Measurements from ENCODE around the gene HIPK4.
"Not testable (repeated sequence)": the region's sequence is repeated elsewhere in the genome, so short reads cannot be mapped to it uniquely, and the experiment has no call there.

Gene HIPK4, protein sequence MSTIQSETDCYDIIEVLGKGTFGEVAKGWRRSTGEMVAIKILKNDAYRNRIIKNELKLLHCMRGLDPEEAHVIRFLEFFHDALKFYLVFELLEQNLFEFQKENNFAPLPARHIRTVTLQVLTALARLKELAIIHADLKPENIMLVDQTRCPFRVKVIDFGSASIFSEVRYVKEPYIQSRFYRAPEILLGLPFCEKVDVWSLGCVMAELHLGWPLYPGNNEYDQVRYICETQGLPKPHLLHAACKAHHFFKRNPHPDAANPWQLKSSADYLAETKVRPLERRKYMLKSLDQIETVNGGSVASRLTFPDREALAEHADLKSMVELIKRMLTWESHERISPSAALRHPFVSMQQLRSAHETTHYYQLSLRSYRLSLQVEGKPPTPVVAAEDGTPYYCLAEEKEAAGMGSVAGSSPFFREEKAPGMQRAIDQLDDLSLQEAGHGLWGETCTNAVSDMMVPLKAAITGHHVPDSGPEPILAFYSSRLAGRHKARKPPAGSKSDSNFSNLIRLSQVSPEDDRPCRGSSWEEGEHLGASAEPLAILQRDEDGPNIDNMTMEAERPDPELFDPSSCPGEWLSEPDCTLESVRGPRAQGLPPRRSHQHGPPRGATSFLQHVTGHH

DNA sequence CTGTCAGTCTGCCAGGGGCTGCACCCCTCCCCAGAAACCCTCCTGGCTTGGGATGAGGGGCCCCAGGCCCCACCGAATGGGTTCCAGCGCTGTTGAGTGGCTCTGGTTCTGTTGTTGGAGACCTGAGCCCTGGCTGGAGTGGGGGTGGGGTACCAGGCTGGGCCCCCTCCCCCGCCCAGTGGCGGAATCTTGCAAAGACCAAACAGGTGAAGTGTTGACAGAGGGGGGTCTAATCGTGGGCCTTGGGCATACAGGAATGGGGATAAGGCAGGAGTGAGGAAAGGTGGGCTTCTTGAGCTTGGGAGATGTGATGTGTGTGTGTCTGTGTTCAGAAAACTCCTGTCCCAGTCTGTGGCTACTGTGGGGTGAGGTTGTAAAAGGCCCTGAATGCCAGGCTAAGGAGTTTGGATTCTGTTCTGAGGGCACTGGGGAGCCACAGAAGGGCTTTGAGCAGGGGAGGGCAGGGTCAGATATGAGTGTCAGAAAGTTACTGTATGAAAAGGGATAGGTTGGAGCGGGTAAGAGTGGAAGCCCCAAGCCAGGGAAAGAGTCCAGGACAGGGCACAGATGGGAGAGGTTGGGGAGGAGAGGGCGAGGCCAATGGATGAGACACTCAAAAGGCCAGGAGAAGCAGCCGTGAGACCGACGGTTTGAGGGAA, at the start of gene HIPK4:
Gene HIPK4, minus strand, starts transcription at position 98 of the 659 bp plus-strand sequence. CDS start 279 bp downstream, outside the sequence.
- no peak for DNase-seq (ENCODE audit: low read depth)

DNA sequence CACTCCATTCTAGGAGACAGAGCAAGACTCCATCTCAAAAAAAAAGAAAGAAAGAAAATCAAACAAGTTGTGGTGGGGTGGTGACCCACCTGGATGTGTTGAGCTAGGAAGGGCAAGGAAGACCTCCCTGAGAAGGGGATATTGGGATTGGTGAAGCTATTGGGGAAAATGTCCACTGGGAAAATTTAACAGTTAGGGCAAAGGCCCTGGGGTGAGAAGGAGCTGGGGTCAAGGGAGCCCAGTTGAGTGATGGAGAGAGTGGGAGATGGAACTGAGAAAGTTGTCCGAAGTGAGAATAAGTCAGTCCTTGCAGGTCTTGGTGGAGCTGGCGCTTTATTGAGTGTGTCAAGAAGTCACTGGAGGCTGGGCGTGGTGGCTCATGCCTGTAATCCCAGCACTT, 48.3 kb upstream of the HIPK4 start:
- DNase-seq (ENCODE audit: low read depth) = no peak

DNA sequence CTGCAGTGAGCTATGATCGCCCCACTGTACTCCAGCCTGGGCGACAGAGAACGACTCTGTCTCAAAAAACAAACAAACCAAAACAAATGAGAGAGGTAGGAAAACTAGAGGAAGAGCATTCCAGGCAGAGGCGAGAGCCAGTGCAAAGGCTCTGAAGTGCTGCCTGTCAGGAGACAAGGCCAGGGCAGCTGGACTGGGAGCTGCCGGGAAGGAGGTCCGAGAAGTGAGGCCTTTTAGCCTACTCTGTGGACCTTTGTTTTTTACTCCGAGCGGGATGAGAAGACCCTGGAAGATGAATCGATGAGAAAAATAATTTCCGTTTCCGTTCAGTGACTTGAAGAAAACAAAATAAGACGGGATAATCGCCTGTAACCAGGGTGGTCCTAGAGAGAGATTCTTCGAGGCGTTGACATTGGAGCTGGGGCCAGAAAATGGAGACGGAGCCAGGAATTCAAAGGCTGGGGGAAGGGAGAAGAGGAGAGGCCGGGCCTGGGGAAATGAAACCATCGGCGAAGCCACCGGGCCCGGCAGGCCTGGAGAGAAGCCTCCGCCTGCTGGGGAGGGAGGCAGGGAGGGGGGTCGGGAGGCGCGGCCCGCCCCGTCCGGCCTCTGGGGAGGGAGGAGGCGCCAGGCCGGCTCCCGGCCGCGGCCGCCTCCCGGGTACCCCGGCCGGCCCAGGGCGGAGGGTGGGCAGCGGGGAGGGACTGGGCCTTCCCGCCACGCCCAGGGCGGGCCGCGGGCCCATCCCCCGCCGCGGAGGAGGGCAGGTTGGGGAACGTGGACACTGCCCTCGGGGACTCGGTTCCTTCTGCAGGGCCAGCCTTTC, 43.6 kb upstream of the HIPK4 start:
- peak; percentile 27 for DNase-seq (ENCODE audit: low read depth)

DNA sequence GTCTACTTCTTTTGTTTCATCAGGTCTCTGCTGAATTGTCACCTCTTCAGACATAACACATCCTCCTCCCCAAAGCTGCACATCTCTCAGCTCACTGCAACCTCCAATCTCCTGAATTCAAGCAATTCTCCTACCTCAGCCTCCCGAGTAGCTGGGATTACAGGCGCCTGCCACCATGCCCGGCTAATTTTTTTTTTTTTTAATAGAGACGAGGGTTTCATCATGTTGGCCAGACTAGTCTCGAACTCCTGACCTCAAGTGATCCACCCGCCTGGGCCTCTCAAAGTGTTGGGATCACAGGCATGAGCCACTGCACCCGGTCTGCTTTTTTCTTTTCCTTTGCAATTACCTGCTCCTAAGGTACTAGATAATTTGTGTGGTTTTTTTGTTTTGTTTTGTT, 42.8 kb upstream of the HIPK4 start:
- DNase-seq (ENCODE audit: low read depth) = not testable (repeated sequence)

DNA sequence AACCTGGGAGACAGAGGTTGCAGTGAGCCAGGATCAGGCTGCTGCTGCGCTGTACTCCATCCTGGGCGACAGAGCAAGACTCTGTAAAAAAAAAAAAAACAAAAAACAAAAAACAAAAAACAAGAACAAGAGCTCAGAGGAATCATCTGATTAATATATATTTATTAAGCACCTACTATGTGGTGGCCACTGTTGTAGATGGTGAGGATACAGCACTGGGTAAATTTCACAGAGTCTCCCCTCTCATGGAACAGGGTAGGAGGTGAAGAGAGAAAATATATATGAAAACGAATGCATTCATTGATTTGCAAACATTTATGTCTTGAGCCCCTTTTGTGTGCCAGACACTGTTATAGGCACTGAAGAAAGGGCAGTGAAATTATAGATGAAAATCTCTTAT, 41.7 kb upstream of the HIPK4 start:
- DNase-seq (ENCODE audit: low read depth) = no peak

DNA sequence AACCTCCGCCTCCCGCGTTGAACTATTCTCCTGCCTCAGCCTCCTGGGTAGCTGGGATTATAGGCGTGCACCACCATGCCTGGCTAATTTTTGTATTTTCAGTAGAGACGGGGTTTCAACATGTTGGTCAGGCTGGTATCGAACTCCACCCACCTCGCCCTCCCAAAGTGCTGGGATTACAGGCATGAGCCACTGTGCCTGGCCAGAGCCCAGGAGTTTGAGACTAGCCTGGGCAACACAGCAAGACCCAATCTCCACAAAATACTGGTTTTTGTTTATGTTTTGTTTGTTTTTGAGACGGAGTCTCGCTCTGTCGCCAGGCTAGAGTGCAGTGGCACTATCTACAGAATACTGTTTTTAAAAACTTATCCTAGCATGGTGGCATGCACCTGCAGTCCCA, 40.3 kb upstream of the HIPK4 start:
- not testable (repeated sequence) for DNase-seq (ENCODE audit: low read depth)

DNA sequence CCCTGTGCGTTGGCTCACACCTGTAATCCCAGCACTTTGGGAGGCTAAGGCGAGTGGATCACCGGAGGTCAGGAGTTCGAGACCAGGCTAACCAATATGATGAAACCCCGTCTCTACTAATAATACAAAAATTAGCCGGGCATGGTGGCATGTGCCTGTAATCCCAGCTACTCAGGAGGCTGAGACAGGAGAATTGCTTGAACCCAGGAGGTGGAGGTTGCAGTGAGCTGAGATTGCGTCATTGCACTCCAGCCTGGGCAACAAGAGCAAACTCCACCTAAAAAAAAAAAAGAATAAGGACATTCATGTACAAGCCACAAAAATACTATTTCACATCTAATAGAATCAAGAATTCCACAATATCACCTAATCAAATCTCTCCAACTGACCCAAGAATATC, 38.2 kb upstream of the HIPK4 start:
- DNase-seq (ENCODE audit: low read depth) = not testable (repeated sequence)

DNA sequence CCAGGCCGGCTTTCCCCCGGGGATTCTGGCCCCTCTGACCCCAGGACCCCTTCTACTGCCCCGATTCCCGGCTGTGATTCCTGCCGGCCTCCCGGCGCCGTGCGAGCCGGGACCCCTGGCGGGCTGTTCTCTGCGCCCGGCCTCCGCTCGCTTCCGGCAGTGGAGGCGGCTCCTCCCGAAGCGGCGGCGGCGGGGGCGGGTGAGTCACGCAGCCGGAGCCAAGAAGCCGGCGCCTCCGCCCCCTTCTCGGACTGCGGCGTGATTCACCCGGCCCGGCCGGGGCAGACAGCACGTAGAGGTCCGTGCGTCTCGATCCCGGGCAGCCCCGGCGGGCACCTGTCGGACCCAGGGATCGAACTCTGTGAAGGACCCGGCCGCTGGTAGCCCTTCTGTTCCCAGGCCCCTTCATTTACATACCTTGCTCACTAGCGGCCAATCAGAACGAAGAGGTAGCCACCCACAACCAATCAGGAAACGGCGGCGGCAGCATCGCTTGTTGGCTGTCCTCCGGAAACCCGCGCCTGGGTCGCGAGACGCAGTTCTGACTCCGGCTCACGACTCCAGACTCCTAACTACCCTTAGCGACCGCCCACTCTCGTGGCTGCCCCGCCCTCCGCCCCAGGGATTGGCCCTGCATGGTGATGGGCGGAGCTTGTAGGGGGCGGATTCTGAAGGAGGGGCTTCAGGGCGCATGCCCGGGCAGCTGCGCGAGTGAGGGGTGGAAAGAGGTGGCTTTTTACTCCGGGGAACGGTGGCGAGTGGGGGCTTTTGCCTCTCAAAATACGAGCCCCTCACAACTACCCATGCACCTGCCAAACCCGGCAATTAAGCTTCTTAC, 35.7 kb upstream of the HIPK4 start, which contains the start of gene SERTAD1:
Gene SERTAD1, minus strand, starts transcription at position 543 of the 838 bp plus-strand sequence. CDS start 2,446 bp downstream, outside the sequence.
- peak; percentile 100 for DNase-seq (ENCODE audit: low read depth)

DNA sequence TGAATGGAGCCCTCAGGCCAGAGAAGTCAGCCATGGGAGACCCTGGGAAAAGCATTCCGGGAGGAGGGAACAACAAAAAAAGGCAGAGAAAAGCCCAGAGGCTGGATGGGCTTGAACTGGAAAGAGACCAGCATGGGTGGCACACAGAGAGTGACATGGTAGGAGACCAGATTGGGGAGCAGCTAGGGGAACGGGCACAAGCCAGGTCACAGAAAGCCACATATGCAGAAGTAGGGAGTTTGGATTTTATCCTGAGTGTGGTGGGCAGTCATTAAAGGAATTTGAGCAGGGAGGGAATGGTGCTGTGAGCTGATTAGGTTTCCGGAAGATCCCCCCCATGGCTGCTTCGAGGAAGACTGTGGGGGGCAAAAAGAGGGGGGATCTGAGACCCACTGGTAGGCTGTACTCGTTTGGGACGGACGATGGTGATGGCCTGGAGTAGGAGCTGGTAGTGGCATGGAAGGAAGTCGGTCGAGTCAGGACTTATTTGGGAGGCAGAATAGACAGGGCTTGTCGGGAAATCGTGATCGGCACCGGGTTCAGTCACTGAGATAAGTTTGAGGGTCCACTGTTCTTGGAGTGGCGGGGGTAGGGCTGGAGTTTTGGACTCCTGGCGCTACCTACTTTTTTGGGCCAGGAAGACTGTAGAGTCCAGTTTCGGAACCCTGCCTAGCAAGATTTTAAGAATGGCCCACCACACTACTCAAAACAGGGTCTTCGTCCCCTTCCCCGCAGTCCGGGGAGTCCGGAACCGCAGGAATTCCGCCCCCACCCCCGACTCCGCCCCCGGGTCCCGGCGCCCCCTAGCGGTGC, 34.9 kb upstream of the HIPK4 start:
- no peak for DNase-seq (ENCODE audit: low read depth)

DNA sequence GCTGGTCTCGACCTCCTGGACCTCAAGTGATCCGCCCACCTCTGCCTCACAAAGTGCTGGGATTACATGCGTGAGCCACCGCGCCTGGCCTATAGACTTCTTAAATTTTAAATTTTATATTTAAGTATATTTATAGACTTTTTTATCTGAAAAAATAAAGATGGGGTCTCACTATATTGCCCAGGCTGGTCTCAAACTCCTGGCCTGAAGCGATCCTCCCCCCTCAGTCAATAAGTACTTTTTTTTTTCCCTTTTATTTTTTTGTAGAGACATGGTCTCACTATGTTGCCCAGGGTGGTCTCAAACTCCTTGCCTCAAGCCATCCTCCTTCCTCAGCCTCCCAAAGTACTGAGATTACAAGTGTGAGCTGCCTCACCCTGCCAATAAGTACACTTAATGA, 34.0 kb upstream of the HIPK4 start:
- no peak for DNase-seq (ENCODE audit: low read depth)

DNA sequence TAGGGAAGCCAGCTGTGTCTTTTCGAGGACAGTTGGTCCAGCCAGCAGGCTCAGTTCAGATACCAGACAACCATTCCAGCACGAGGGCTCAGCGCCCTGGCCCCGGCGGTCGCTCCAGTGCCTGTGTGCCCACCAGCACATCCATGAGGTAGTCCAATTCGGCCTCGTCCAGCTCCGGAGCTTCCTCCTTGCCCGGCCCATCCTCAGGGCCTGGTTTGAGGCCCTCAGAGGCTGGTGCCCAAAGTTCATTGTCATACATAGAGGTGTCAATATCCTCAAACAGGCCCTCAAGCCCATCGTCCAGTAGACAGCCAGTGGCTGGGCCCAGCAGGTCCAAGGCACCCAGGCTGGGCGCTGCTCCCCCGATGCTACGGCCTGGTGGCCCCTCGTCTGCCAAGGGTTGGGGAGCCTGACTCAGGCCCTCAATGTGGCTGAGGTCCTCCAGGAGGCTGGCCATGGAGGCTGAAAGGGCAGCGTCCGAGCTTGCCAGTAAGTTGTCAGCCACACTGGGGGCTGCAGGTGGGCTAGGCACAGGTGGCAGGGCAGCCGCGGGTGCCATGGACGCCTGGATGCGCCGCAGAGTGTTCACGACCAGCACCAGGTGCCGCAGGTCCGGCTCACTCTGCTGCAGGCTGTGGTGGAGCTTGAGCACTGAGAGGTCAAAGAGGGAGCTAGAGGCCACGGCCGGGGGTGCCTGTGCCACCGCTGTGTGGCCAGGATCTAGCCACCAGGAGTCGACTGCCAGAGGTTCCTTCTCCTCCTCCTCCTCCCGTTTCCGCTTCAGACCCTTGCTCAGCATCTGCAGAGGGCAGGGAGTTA, 33.0 kb upstream of the HIPK4 start:
- no peak for DNase-seq (ENCODE audit: low read depth)

DNA sequence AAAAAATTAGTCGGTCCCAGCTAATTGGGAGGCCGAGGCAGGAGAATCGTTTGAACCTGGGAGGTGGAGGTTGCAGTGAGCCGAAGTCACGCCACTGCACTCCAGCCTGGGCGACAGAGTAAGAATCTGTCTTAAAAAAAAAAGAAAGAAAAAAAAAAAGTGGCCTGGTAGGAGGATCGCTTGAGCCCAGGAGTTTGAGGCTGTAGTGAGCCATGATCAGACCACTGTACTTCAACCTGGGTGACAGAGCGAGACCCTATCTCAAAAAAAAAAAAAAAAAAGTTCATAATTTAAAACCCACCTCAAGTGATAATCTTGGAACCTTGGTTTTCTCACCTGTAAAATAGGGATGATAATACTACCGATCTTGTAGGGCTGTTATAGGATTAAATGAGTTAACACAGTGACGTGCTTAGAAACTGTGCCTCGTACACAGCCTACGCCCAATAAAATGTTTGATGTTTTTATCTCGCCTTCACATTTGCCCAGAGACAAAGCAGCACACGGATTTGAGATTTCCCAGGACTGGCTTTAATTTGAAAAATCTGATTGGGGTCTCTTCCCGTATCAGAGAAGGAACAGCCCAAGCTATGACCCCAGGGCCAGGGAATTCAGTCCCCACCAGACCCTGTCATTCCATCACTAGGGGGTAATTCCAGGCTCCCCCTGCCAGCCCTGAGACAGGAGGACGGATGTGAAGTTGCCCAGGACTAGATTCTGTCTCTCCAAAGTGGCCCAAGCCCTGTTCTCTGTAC, 32.2 kb upstream of the HIPK4 start:
- DNase-seq (ENCODE audit: low read depth) = no peak

DNA sequence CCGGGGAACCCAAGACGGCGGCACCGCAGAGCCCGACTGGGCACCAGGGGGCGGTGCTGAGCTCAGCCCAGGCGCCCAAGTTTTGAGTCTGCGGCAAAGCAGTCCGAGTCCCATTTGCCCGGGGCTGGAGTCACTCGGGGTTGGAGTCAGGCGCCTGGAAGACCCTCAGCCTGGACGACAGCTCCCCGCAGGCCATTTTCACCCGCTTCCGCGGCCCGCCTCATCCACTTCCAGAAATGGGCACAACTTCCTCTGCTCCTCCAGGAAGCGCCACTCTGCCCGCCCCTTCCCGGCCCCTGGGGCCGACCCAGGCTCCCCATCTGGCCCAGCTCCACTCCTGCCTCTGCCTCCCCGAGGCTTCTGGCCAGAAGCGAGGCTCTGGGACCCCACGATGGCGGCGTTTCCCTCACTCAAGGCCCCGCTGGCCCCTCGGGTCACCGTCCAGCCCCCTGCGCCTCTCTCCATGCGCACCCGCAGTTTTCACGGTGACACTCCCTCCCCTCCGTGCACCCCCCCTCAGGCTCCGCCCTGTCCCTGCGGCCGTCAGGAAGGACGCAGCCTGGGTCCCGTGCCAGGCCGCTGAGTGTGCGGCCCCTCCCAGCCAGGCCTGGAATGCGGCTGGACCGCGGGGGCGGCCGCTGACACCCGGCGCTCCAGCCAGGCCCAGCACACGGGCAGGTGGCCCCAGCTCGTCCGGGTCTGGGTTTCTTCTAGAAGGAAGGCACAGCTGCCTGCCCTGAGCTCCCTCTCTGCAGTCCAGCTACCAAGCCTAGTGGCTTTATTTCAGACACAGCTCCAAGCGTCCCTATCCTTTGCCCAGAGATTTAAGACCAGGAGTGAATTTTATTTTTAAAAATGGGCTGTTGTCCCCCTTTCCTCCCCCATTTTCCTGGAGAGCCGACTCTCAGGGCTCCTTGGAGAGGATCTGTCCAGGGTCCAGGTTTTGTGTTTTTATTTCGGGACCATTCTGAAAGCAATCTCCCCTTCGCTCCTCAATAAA, 31.1 kb upstream of the HIPK4 start:
- DNase-seq (ENCODE audit: low read depth) = peak; percentile 51

DNA sequence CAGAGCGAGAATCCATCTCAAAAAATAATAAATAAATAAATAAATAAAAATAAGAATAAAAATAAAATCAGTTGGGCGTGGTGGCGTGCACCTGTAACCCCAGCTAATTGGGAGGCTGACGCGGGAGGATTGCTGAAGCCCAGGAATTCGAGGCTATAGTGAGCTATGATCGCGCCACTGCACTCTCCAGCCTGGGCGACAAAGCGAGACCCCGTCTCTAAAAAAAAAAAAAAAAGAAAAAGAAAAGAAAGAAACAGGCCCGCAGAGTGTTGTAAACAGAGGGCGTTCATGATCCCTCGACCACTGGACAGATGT, 30.4 kb upstream of the HIPK4 start:
- DNase-seq (ENCODE audit: low read depth) = no peak

DNA sequence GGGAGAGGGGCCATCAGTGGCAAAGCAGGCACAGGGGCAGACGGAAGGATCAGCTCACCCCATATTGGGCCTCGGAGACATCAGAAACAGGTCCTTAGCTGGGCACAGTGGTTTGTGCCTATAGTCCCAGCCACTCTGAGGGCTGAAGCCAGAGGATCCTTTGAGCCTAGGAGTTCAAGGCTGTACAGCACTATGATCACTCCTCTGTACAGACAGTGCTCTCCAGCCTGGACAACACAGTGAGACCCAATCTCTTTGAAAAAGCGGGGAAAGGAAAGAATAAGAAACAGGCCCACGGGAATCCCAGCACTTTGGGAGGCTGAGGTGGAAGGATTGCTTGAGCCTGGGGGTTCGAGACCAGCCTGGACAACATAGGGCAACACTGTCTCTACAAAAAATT, 29.8 kb upstream of the HIPK4 start:
- DNase-seq (ENCODE audit: low read depth) = no peak

DNA sequence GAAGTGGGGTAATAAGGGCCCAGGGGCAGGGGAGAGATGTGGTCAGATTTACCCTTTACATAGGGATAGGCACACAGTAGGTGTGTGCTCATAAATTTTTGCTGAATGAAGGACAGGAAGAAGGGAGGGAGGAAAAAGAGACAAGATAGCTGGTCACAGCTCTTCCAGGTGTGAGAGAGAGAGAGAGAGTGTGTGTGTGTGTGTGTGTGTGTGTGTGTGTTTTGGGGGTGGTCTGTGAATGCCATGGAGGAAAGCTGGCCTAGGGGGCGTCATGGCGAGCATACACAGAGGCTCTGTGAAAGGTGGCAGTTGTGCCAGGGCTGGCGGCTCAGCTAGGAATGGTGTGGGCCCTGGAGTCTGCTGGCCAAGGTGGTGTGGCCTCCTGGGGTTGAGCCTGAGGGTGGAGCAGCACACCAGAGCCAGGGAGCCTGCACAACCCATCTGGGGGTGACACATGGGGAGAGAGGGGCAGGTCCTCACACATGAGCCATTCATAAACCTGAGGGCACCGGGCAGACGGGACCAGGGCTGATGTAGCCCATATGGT, 29.2 kb upstream of the HIPK4 start:
- no peak for DNase-seq (ENCODE audit: low read depth)

DNA sequence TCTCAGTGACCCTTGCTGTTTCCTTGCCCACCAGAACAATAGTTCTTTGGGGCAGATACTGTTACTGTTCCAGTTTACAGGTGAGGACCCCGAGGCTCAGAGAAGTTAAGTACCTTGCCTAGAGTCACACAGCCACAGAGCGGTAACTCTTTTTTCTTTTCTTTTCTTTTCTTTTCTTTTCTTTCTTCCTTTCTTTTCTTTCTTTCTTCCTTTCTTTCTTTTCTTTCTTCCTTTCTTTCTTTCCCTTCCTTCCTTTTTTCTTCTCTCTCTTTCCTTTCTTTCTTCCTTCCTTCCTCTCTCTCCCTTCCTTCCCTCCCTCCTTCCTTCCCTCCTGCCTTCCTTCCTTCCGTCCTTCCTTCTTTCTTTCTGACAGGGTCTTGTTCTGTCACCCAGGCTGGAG, 28.1 kb upstream of the HIPK4 start:
- no peak for DNase-seq (ENCODE audit: low read depth)
